GM18873 (cell line): ENCODE results near the gene LIPG.

Source experiments
- ATAC-seq: cut with Tn5 transposase; IDR thresholded peaks from one replicate; pipeline ENCODE4 v1.9.1; 2021; ENCODE audit warnings: mild to moderate bottlenecking, moderate library complexity, moderate number of reproducible peaks; ENCODE audit not compliant: unreplicated experiment, low FRiP score

Gene LIPG

DNA sequence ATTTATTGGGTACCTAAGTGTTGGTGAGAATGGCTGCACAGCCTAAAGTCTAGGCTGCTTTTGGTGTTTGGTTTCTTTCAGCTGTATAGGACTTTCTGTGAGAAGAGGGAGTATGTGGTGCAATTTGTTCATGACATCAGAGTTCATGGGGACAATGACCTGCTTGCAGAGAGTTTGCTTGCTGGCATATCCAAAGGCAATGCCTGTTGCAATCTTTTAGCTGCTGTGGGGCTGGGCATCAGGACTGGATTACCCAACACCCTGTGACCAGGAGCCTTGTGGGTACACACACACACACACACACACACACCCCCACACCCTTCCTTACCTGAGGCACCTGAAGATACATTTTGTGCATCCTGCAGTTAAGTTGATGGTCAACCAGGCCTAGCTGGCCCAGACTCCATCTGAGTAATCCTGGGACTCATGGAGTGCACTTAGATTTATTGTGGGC lies 68.4 kb downstream of the LIPG start:
- no peak for ATAC-seq

DNA sequence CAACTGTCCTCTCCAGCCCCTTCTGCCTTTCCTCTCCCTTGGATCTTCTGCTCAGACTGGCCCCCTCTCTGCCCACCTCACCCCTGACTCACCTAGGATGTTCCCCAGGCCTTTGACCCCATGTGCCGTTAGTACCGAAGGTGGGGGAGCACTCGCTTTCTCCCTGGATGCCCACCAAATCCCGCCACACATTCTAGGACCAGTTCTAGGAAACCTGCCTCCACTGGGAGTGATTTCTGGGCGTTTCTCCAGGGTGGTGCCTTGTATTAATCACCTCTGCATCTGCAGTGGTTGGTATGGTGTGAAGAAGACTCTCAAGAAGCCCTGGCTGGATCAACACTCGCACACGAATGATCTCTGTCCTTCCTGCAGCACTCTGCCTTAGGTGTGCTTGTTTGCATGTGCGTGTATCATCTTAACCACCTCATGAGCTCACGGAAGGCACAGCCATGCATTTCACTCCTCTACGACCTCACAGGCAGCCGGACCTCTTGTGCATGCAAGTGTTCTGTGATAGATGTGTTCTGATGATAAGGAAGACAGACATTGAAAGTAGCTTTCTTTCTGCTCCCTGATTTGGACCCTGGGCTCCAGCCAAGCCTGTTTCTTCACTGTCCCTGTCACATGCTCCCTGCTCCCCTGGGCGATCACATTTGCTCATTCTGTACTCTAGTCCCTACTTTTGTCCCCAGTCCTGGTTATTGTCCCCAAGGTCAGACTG lies 69.4 kb downstream of the LIPG start:
- no peak for ATAC-seq

DNA sequence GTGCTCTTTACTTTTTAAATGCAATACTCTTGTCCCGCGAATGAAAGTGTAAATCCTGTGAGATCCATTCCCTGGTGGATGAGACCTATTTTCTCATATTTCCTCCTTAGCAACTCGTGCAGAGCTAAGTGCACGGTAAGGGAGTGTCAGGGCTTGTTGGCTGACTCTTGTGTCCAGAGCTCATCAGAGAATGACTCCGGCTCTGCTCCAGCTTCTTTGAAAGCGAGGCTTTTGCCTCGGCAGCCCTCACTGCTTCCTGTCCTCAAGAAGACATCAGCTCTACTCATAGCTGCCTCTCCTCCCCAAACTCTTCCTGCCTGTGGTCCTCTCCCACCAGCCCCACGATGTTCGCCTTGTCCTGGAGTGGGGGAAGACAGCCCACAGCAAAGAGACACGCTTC lies 70.7 kb downstream of the LIPG start:
- no peak for ATAC-seq

DNA sequence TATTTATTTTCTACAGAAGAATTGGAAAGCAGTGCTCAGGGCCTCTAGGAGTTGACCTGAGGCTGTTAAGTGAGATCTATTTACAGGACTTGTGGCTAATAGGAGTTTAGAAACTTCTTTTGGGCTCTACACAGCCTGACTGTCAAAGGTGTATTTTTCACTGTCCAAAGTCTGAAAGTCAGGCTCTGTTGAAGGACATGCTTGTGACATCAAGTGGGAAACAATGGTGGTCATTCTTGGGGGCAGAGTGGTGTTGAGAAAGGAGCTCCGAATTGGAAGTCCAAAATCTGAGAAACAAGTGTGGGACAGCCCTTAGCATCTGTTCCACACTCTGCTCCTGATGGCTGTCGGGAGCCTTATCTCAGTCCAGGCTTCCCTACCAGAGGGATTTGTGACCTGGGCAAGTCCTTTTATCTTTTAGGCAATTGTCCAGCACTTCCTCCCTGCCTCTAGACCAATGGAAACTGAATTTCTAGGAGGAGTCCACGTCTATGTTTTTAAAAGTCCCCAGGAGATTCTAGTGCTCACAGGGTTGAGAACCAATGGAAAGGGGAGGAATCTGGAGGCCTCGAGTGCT lies 76.4 kb downstream of the LIPG start:
- no peak for ATAC-seq

DNA sequence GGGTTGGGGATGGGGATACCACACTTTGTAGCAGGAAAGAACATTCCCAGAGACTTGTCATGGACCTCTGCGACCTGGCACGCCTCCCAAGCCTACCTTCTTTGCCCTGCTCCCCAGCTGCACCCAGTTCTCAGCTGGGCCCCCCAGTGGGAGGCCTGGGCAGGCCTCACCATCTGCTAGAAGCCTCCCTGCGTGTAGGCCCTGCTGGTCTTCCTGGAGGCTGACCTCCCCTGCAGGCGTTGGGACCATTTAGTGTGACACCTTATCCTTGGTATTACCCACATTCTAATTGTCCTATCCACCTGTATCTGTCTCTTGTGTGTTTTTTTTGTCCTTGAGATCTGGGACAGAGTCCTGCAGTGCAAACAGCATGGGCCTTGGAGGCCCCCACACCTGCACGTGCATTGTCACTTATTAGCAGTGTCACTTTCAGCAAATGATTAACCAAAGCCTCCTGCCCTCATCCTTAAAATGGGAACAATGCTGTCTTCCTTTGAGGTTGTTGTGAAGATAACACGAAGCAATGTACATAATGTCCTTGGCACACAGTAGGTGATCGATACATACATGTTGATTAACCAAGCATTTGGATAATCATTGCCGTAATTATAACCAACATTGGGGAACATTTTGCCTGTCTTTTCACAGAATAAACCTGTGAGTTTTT lies 77.2 kb downstream of the LIPG start:
- ATAC-seq, result no peak

DNA sequence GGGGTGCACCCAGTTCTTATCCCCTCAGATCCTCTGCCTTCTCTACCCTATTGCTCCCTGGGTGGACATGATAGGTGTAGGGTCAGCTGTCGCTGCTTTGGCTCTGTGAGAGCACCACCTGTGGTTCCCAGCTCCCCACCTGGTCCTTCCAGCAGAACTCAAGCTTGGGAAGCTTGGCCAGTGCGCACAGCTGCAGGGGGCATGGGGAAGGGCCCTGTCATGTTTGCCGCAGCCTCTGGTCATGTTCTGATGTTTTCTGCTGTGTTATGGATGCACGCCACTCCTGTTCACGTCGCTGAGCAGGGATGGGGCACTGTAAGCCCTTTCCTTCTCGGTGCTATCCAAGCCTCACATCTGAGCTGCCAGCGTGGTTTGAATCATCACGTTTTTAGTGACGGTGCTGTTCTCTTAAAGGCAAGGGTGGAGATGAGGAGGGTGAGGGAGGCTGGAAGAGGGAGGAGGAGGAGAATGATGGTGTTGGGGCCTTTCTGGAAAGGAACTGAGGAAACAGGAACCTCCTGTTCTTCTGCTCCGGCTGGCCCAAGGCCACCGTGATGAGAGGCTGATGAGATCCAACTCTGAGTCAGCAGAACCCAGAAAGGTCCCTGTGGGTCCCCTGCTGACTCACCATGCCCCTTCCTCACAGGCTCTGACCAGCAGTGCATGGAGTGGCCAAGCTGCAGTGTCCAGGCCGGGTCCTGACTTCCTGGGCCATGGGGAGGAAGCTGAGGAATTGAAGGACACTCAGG lies 78.0 kb downstream of the LIPG start:
- no peak for ATAC-seq

DNA sequence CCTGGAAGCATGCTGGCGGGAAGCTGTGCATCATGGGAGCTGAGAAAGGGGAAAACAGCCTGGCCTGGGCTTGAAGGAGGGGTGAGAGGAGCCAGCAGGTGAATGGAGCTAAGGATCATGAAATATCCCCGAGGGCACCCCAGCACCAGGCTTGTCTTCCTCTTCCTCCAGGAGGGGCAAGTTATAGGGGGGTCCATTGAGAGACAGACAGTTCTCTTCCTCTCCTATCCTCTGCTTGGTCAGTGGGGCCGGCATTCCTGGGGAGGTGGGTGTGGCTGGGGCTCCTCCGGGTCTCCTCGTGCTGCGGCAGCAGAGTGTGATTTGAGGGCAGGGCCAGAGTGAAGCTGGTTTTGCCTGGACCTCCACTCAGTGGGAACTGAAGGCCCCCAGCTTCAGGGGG lies 78.9 kb downstream of the LIPG start:
- no peak for ATAC-seq

DNA sequence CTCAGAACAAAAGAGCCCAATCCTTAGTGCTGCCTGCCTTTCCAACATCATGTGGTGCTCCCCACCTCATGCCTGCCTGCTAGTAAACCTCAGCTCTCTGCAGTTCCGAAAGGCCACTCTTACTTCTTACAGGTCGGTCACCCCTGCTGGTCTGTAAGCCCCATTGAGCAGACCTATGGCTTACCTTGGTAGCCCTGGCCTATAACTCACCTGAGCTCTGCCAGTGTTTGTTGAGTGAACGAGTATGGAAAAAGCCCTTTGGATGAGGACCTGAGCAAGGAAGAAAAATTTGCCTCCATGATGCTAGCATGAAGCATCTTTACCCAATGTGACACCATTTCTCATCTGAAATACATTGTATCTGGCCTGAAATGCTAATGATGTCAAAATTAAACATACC lies 83.3 kb downstream of the LIPG start:
- ATAC-seq, result no peak

DNA sequence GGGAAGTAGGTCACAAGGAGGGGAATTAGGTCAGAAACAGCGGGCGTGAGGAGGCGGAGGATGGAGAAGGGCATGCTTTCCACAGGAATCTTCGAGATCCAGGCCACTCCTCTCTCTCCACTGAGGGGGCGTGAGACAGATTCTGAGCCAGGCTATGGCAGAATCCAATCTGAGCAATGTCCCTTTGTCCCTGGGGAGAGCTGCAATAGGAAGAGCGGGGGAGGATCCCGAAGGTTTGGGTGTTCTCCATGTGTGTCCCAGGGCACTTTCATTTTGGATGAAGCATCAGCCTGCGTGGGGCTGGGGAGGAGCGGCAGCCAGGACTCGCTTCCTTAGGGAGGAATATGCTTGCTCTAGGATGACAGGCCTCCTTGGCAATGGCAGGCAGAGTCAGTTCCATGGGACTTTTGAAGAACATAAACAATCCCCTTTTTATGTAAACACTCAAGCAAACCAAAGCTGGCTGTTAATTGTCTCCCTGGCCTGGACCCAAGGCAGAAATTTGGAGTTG lies 84.0 kb downstream of the LIPG start:
- ATAC-seq, result no peak

DNA sequence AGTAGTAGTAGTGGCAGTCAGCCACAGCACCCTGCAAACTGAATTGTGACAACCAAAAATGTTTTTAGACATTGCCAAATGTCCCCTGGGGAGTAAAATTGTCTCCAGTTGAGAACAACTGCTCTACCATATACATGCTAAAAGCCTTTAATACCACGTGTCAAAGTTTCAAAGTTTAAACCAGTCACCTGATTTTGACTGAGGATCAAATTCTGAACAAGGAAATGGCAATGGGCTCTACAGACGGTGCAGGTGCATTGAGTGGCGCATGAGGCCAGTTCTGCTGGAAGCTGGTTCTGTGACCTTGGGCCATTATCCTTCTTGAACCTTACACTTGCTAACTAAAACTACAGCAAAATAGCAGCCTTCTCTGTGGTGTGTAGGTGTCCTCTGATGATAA lies 85.0 kb downstream of the LIPG start:
- ATAC-seq, result no peak

DNA sequence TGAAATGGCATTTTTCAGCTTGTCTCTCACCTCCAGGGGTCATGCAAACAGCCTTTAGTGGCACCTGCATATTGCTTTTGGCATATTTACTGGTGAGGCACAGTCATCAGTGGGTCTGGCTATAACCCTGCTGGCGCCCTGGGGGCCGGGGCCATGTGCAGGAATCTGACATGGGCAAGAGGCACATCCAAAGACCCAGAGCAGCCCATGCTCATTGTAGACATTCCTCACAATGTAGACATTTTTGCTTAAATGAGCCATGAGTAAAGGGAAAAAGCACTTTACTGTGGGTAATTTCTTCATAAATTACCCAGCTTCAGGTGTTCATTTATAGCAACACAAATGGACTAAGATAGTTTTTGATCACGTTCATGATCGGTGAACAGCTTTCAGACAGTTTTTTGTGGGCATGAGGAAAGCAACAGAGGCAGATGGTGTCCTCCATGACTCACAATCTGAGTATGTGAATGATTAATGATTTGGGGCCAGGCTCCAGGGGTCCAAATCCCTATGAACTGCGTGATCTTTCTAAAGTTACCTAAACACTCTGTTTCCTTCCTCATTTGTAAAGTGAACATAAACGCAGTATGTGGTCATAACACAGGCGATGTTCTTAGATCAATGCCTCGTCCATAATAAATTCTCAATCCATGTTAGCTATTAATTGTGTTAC lies 85.8 kb downstream of the LIPG start:
- ATAC-seq, result no peak

DNA sequence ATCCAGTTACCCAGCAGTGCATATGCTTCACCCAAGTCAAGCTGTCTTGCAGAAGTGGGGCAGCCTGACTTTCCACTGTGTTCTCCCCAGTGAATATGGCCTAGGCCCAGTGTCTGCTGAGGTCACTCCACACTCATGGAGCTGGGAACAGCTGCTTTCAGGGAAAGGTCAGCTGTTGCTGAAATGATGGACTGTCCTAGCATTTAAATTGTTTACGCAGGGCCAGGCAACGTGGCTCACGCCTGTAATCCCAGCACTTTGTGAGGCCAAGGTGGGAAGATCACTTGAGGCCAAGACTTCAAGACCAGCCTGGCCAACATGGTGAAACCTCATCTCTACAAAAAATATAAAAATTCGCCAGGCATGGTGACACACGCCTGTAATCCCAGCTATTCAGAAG lies 86.5 kb downstream of the LIPG start:
- ATAC-seq, result no peak
